Measurements from ENCODE around the gene RP9.

RP9 gene, protein sequence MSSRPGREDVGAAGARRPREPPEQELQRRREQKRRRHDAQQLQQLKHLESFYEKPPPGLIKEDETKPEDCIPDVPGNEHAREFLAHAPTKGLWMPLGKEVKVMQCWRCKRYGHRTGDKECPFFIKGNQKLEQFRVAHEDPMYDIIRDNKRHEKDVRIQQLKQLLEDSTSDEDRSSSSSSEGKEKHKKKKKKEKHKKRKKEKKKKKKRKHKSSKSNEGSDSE

DNA sequence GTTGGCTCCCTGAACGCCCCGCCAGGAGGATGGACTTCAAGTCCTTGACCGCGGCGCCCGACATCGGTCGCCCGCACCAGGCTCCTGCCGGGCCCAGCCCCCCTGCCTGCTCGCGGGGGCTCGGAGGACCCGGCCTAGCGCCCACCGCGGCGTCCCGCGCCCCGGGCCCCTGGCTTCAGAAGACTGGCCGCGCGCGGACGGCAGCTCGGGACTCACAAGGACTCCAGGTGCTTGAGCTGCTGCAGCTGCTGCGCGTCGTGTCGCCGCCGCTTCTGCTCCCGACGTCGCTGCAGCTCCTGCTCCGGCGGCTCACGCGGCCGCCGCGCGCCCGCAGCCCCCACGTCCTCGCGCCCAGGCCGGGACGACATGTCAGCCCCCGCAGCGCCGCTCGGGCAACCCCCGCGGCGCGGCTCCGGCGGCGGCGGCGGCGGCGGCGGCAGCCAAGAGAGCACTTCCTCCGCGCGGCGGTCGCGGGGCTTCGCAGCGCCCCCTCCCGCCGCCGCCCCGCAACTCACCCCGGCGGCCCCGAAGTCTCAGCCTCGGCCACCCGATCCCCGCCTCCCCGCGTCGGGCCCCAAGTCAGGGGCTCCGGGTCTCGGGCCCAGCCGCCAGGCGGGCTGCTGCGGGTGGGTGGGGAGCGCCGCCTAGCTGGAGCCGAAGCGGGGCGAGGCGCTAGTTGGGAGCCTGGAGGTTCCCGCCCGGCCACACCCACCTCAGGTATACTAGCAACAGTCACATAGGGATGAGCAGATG lies at the start of gene RP9:
TSS of gene RP9 (minus strand) at position 400 of the 753 bp plus-strand sequence. CDS start at position 368, 32 bp downstream.
- H3K27ac ChIP-seq (ENCODE audit: low read length) = peak within 1 kb of the TSS; percentile 73
- H3K79me2 ChIP-seq (ENCODE audit: insufficient read depth, low read length) = peaks cover 54% of the 10 kb centered on the region
- H3K36me3 ChIP-seq (ENCODE audit: insufficient read depth, low read length) = peaks cover 3% of the 10 kb centered on the region
- H3K4me1 ChIP-seq (ENCODE audit: insufficient read depth, low read length) = peaks cover 36% of the 10 kb centered on the region
- TF ChIP-seq EZH2 (IDR thresholded peaks at IDR 0.05; ENCODE audit: borderline replicate concordance, low read depth, low read length, severe bottlenecking) = no peak
- TF ChIP-seq, protein P1, sequence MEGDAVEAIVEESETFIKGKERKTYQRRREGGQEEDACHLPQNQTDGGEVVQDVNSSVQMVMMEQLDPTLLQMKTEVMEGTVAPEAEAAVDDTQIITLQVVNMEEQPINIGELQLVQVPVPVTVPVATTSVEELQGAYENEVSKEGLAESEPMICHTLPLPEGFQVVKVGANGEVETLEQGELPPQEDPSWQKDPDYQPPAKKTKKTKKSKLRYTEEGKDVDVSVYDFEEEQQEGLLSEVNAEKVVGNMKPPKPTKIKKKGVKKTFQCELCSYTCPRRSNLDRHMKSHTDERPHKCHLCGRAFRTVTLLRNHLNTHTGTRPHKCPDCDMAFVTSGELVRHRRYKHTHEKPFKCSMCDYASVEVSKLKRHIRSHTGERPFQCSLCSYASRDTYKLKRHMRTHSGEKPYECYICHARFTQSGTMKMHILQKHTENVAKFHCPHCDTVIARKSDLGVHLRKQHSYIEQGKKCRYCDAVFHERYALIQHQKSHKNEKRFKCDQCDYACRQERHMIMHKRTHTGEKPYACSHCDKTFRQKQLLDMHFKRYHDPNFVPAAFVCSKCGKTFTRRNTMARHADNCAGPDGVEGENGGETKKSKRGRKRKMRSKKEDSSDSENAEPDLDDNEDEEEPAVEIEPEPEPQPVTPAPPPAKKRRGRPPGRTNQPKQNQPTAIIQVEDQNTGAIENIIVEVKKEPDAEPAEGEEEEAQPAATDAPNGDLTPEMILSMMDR (IDR thresholded peaks at IDR 0.05; ENCODE audit: borderline replicate concordance, extremely low read depth, low read length, poor library complexity, severe bottlenecking) = peak; percentile 64
- peak; percentile 90 for ATAC-seq (ENCODE audit: insufficient read depth, low read depth)
- no peaks in the 10 kb centered on the region for H3K9me3 ChIP-seq (ENCODE audit: insufficient read depth, low read length, severe bottlenecking)
- H3K27me3 ChIP-seq (ENCODE audit: insufficient read depth, low read length, poor library complexity) = peaks cover 12% of the 10 kb centered on the region
- peaks cover 13% of the 10 kb centered on the region; the same call in 1 of the 2 replicates for H4K20me1 ChIP-seq (ENCODE audit: insufficient read depth, low read length)
- H2AFZ ChIP-seq (ENCODE audit: low read depth, low read length) = peak within 1 kb of the TSS; percentile 97
- H3K4me3 ChIP-seq (ENCODE audit: low read depth in 1 of 2, low read length in 2 of 2) = peak within 1 kb of the TSS; percentile 75 to 96
- H3K9ac ChIP-seq (ENCODE audit: low read depth, low read length) = peak within 1 kb of the TSS; percentile 96
- peak; percentile 80 for DNase-seq
- peak within 1 kb of the TSS; percentile 91 for H3K4me2 ChIP-seq (ENCODE audit: insufficient read depth, low read length)

DNA sequence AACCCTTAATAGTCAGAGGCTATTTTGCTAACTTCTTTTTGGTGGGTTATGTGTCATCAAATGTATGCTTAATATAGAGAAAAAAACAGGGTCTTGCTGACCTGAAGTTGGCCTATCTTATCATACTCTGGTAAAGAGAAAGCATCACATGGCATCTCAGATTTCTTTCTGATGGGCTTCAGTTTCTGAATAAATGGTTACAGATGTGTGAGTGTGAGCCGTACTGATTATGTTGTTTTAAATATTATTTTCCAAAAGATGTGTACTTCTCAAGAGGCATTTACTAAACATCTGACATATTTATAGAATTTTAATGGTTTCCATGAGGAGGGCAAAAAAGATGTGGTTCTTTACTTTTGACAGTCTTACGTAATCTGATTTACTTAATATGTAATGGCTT lies 48.6 kb upstream of the RP9 start:
- no peaks in the 10 kb centered on the region for H4K20me1 ChIP-seq (ENCODE audit: insufficient read depth, low read length)
- H3K9me3 ChIP-seq (ENCODE audit: insufficient read depth, low read length, severe bottlenecking) = no peaks in the 10 kb centered on the region
- no peak overlapping the region for H2AFZ ChIP-seq (ENCODE audit: low read depth, low read length)
- H3K79me2 ChIP-seq (ENCODE audit: insufficient read depth, low read length) = no peaks in the 10 kb centered on the region
- H3K27me3 ChIP-seq (ENCODE audit: insufficient read depth, low read length, poor library complexity) = no peaks in the 10 kb centered on the region
- no peak overlapping the region for H3K27ac ChIP-seq (ENCODE audit: low read length)
- no peak for ATAC-seq (ENCODE audit: insufficient read depth, low read depth)
- TF ChIP-seq, protein P1 (IDR thresholded peaks at IDR 0.05; ENCODE audit: borderline replicate concordance, extremely low read depth, low read length, poor library complexity, severe bottlenecking) = no peak
- TF ChIP-seq EZH2 (IDR thresholded peaks at IDR 0.05; ENCODE audit: borderline replicate concordance, low read depth, low read length, severe bottlenecking) = no peak
- no peak overlapping the region for H3K4me2 ChIP-seq (ENCODE audit: insufficient read depth, low read length)
- H3K9ac ChIP-seq (ENCODE audit: low read depth, low read length) = no peak overlapping the region
- no peak for DNase-seq
- H3K36me3 ChIP-seq (ENCODE audit: insufficient read depth, low read length) = no peaks in the 10 kb centered on the region
- no peaks in the 10 kb centered on the region for H3K4me1 ChIP-seq (ENCODE audit: insufficient read depth, low read length)
- no peak overlapping the region for H3K4me3 ChIP-seq (ENCODE audit: low read depth in 1 of 2, low read length in 2 of 2)

DNA sequence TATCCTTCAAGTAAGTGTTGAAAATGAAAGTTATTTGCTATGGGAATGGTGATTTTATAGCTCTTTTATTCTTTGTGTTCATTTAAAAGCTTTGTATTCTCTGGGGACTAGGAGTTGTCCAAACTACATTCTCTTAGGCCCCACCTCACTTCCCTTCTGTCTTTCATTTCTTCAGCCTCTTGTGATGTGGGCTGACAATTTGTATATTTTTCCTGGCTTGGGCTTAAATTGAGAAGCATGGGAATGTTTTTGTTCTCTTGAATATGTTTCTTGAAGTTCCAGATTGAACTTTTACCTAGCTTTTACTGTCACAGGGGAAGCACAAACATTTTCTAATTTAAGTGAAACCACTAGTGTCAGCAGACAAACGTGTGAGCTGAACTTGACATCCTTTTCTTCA lies 48.1 kb upstream of the RP9 start:
- Histone ChIP-seq H3K4me1 (ENCODE audit: insufficient read depth, low read length) (no peaks in the 10 kb centered on the region), H4K20me1 (ENCODE audit: insufficient read depth, low read length) (no peaks in the 10 kb centered on the region), H3K4me3 (ENCODE audit: low read depth in 1 of 2, low read length in 2 of 2) (no peak overlapping the region), H3K4me2 (ENCODE audit: insufficient read depth, low read length) (no peak overlapping the region), H3K36me3 (ENCODE audit: insufficient read depth, low read length) (no peaks in the 10 kb centered on the region), H2AFZ (ENCODE audit: low read depth, low read length) (no peak overlapping the region), H3K79me2 (ENCODE audit: insufficient read depth, low read length) (no peaks in the 10 kb centered on the region), H3K27ac (ENCODE audit: low read length) (no peak overlapping the region), H3K9ac (ENCODE audit: low read depth, low read length) (no peak overlapping the region), H3K27me3 (ENCODE audit: insufficient read depth, low read length, poor library complexity) (no peaks in the 10 kb centered on the region), H3K9me3 (ENCODE audit: insufficient read depth, low read length, severe bottlenecking) (no peaks in the 10 kb centered on the region)
- TF ChIP-seq, protein P1 (IDR thresholded peaks at IDR 0.05; ENCODE audit: borderline replicate concordance, extremely low read depth, low read length, poor library complexity, severe bottlenecking) = no peak
- TF ChIP-seq EZH2 (IDR thresholded peaks at IDR 0.05; ENCODE audit: borderline replicate concordance, low read depth, low read length, severe bottlenecking) = no peak
- DNase-seq (no peak), ATAC-seq (ENCODE audit: insufficient read depth, low read depth) (no peak)
